Left cardiac atrium (tissue), 4 donors: ENCODE results near the gene EXOC3L1. TPM values are rescaled to one million over a fixed set of nuclear protein-coding genes. Genes with fewer than 3 reads are reported as not detected.

Source experiments
- ATAC-seq, 2 donors: fragments of 200-7000 bp; cut with Tn5 transposase; one replicate each; pipeline ENCODE4 v1.9.1; 2020; ENCODE audit warnings: mild to moderate bottlenecking in 2 of 2, moderate library complexity in 2 of 2
- DNase-seq: peaks from one replicate; pipeline ENCODE4 v3.0.0-alpha.2; 2020
- intact Hi-C, 2 donors: fragments of 100-400 bp; cut with DNase I; formaldehyde crosslinking; loops; one replicate each; pipeline versions ENCODE4 v1.14.1 to v1.15.1; 2022 to 2023
- microRNA-seq, 2 donors: library from miRNA; unstranded; fragments of <30 nt; microRNA quantifications; one replicate each; pipeline ENCODE4 v1.2.0, GENCODE V29; 2020
- total RNA-seq, 2 donors: library from RNA; stranded (reverse); fragmentation: NEBNext Ultra II Directional; extraction: Animal tissue kit (Norgen Biotek cat#: 25700); gene quantifications; one replicate each; pipeline ENCODE4 v1.2.1, GENCODE V29; 2021
- donor health status: DM: no; HTN: yes; CAD: no.
- donor health status: DM: no; HTN: yes; CAD: no; lungs with severe emphysema.
- donor health status: DM: yes; HTN: yes; CAD: no.
- donor health status: Dilated cardiomyopathy.

The EXOC3L1 gene
- total RNA-seq, 2 donors from 2014 or later: 1.9 to 2.0 TPM

DNA sequence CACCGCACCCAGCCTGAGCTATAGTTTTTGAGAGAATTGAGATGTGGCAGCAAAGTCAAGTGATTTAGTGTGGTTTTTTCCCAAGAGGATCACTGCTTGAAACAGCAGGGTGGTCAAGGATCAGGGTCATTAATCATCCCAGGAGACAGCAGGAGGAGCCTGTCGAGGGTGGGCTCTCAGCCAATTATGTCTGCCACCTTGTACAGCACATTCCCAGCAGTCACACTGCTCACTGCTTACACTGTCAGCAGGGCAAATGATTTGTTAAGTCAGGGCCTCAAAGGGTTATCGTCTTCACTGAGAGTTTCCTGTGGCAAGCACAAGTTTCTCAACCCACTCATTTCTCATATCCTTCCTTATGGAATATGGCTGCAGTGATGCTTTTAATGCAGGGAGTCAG is 52.3 kb downstream of the EXOC3L1 start:
- intact Hi-C loops: no loop called here
- DNase-seq (no peak), ATAC-seq (no peak)

Small RNA genes within 50 kb of the gene (microRNA-seq; reads per million reads assigned to microRNA genes)
- 145 to 263 reads per million in 2 donors for gene MIR328

Other genes starting within 250 kb of the EXOC3L1 start
- 1 to 10 TPM in 1 of 2 donors, under 1 TPM in 1; 0.63 to 1.4 TPM for gene CES3, start 228.9 kb downstream of the EXOC3L1 start, total RNA-seq
- 1 to 10 TPM; 5.2 to 8.5 TPM for gene CES4A, start 201.5 kb downstream of the EXOC3L1 start, total RNA-seq
- 10 to 100 TPM; 29.2 to 34.6 TPM for gene CBFB, start 161.0 kb downstream of the EXOC3L1 start, total RNA-seq
- gene PHAF1, start 80.2 kb downstream of the EXOC3L1 start, total RNA-seq: 10 to 100 TPM; 11.0 to 11.8 TPM
- 10 to 100 TPM; 11.3 to 15.1 TPM for gene B3GNT9, start 39.1 kb downstream of the EXOC3L1 start, total RNA-seq
- 10 to 100 TPM; 10.6 to 11.1 TPM for gene TRADD, start 30.2 kb downstream of the EXOC3L1 start, total RNA-seq
- 1 to 10 TPM; 8.0 to 8.5 TPM for gene FBXL8, start 30.2 kb downstream of the EXOC3L1 start, total RNA-seq
- 10 to 100 TPM; 24.3 to 48.1 TPM for gene HSF4, start 25.4 kb downstream of the EXOC3L1 start, total RNA-seq
- 10 to 100 TPM; 58.6 to 80.5 TPM for gene NOL3, start 19.6 kb downstream of the EXOC3L1 start, total RNA-seq
- 10 to 100 TPM; 16.8 to 18.1 TPM for gene MATCAP1, start 6.2 kb downstream of the EXOC3L1 start, total RNA-seq
- 10 to 100 TPM; 34.9 to 46.2 TPM for gene E2F4, start 2.0 kb upstream of the EXOC3L1 start, total RNA-seq
- 1 to 10 TPM; 1.0 to 1.6 TPM for gene ELMO3, start 9.0 kb upstream of the EXOC3L1 start, total RNA-seq
- 10 to 100 TPM; 17.4 to 25.3 TPM for gene TMEM208, start 37.0 kb upstream of the EXOC3L1 start, total RNA-seq
- gene FHOD1, start 57.3 kb upstream of the EXOC3L1 start, total RNA-seq: 10 to 100 TPM; 18.7 to 25.8 TPM
- 1 to 10 TPM; 1.3 to 1.5 TPM for gene SLC9A5, start 58.8 kb upstream of the EXOC3L1 start, total RNA-seq
- 1 to 10 TPM; 1.8 to 2.2 TPM for gene PLEKHG4, start 89.4 kb upstream of the EXOC3L1 start, total RNA-seq
- gene KCTD19, start 136.6 kb upstream of the EXOC3L1 start, total RNA-seq: under 1 TPM in 1 of 2 donors, not detected in 1; 0.16 TPM
- gene LRRC36, start 136.7 kb upstream of the EXOC3L1 start, total RNA-seq: not detected
- gene TPPP3, start 203.4 kb upstream of the EXOC3L1 start, total RNA-seq: 10 to 100 TPM; 22.9 to 40.1 TPM
- gene ZDHHC1, start 226.3 kb upstream of the EXOC3L1 start, total RNA-seq: 1 to 10 TPM; 4.6 to 6.8 TPM
- 1 to 10 TPM in 1 of 2 donors, not detected in 1; 1.6 TPM for gene HSD11B2, start 241.0 kb upstream of the EXOC3L1 start, total RNA-seq